Measurements from ENCODE around the gene PBX3. TPM values are rescaled to one million over a fixed set of nuclear protein-coding genes. Genes with fewer than 3 reads are reported as not detected.
"Not testable (repeated sequence)": the region's sequence is repeated elsewhere in the genome, so short reads cannot be mapped to it uniquely, and the experiment has no call there.

PBX3 gene
- total and polyA plus RNA-seq, 2 experiments from 2014 or later: 133 to 134 TPM

GRCh38 chr9:125774106-125774505 is 26.9 kb downstream of the PBX3 start:
- no peak for DNase-seq (ENCODE audit: low read depth in 1 of 2, low spot score in 1 of 2)
- Histone ChIP-seq H3K27me3 (no peaks in the 10 kb centered on the region), H3K4me1 (ENCODE audit: low read depth) (no peaks in the 10 kb centered on the region), H3K9me3 (ENCODE audit: low read depth) (no peaks in the 10 kb centered on the region), H3K36me3 (no peaks in the 10 kb centered on the region), H3K27ac (peak overlapping the region; percentile 59), H3K4me3 (no peak overlapping the region)
- TF ChIP-seq CTCF (IDR thresholded peaks at IDR 0.05; ENCODE audit: low read depth, low read length): no peak

GRCh38 chr9:125776789-125777188 is 29.6 kb downstream of the PBX3 start:
- not testable (repeated sequence) for H3K9me3 ChIP-seq (ENCODE audit: low read depth); H3K4me3 ChIP-seq

GRCh38 chr9:125778538-125779219 is 31.5 kb downstream of the PBX3 start:
- DNase-seq (ENCODE audit: low read depth in 1 of 2, low spot score in 1 of 2); H3K9me3 ChIP-seq (ENCODE audit: low read depth); H3K4me1 ChIP-seq (ENCODE audit: low read depth); H3K36me3 ChIP-seq; H3K4me3 ChIP-seq; H3K27ac ChIP-seq; H3K27me3 ChIP-seq: not testable (repeated sequence)

More at GRCh38 chr9:125776789-125777188, 29.6 kb downstream of the PBX3 start:
- not testable (repeated sequence) for H3K27ac ChIP-seq; H3K36me3 ChIP-seq; DNase-seq (ENCODE audit: low read depth in 1 of 2, low spot score in 1 of 2); H3K4me1 ChIP-seq (ENCODE audit: low read depth); H3K27me3 ChIP-seq

DNA sequence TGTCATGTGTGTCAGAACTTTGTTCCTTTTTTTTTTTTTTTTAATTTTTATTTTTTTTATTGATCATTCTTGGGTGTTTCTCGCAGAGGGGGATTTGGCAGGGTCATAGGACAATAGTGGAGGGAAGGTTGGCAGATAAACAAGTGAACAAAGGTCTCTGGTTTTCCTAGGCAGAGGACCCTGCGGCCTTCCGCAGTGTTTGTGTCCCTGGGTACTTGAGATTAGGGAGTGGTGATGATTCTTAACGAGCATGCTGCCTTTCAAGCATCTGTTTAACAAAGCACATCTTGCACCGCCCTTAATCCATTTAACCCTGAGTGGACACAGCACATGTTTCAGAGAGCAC is 32.0 kb downstream of the PBX3 start:
- not testable (repeated sequence) for H3K36me3 ChIP-seq; H3K4me1 ChIP-seq (ENCODE audit: low read depth); H3K27ac ChIP-seq; H3K27me3 ChIP-seq; DNase-seq (ENCODE audit: low read depth in 1 of 2, low spot score in 1 of 2); H3K4me3 ChIP-seq; H3K9me3 ChIP-seq (ENCODE audit: low read depth)

DNA sequence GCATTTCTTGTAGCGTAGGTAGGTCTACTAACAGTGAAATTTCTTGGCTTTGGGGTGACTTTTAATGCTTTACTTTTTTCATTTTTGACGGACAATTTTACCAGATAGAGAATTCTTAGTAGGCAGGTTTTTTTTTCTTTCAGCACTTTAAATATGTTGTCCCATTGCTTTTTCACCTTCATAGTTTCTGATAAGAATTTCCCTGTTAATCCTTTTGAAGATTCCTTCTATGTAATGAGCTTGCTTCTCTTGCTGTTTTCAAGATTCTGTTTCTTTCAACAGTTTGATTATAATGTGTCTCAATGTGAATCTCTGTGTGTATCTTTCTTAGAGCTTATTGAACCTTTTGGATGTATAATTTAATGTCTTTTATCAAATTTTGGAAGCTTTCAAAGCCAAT is 35.5 kb downstream of the PBX3 start:
- no peak overlapping the region for H3K4me3 ChIP-seq
- no peaks in the 10 kb centered on the region for H3K36me3 ChIP-seq
- no peak overlapping the region for H3K27ac ChIP-seq
- H3K9me3 ChIP-seq (ENCODE audit: low read depth): no peaks in the 10 kb centered on the region
- no peak for DNase-seq (ENCODE audit: low read depth in 1 of 2, low spot score in 1 of 2)
- no peak for TF ChIP-seq CTCF (IDR thresholded peaks at IDR 0.05; ENCODE audit: low read depth, low read length)
- no peaks in the 10 kb centered on the region for H3K27me3 ChIP-seq
- peaks cover 8% of the 10 kb centered on the region for H3K4me1 ChIP-seq (ENCODE audit: low read depth)

DNA sequence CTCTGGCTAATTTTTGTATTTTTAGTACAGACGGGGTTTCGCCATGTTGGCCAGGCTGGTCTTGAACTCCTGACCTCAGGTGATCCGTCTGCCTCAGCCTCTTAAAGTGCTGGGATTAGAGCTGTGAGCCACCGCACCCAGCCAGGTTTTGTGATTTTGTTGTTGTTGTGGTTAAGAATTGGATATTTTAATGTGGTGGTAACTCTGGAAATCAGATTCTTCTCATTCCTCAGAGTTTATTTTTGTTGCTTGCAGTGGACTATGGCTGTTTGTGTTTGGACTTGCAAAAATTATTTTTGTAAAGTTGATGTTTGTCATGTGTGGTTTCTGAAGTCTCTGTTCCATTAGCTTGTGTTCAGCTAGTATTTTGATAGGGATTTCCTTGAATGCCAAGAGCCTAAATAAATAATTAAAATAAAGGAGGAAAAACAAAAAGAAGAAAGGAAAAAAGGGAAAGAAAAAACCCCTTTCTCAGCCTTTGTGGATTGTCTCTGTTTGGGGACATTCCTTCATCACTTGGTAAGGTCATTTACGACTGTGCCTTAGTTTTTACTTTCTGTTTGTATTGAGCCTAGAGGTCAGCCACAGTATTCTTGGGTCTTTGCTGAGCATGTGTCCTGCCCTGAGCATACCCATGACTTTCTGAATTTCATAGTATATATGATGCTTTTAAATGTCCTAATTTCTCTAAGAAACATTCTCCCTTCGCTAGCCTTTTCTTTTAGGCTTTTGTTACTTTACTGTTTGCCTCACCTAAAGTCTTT is 37.3 kb downstream of the PBX3 start:
- no peaks in the 10 kb centered on the region for H3K27me3 ChIP-seq
- DNase-seq (ENCODE audit: low read depth in 1 of 2, low spot score in 1 of 2): no peak
- H3K4me1 ChIP-seq (ENCODE audit: low read depth): peaks cover 16% of the 10 kb centered on the region
- H3K4me3 ChIP-seq: no peak overlapping the region
- no peak for TF ChIP-seq CTCF (IDR thresholded peaks at IDR 0.05; ENCODE audit: low read depth, low read length)
- peak overlapping the region; percentile 60 for H3K27ac ChIP-seq
- H3K9me3 ChIP-seq (ENCODE audit: low read depth): no peaks in the 10 kb centered on the region
- H3K36me3 ChIP-seq: no peaks in the 10 kb centered on the region

DNA sequence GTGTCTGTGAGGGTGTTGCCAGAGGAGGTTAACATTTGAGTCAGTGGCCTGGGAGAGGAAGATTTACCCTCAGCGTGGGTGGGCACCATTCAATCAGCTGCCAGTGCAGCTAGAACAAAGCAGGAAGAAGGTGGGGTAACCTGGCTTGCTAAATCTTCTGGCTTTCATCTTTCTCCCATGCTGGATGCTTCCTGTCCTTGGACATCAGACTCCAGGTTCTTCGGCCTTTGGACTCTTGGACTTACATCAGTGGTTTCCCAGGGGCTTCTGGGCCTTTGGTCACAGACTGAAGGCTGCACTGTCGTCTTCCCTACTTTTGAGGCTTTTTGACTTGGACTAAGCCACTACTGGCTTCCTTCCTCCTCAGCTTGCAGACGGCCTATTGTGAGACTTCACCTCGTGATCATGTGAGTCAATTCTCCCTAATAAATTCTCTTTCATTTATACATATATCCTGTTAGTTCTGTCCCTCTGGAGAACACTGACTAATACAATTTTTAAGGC is 38.1 kb downstream of the PBX3 start:
- peaks cover 17% of the 10 kb centered on the region for H3K4me1 ChIP-seq (ENCODE audit: low read depth)
- H3K27me3 ChIP-seq: no peaks in the 10 kb centered on the region
- TF ChIP-seq CTCF (IDR thresholded peaks at IDR 0.05; ENCODE audit: low read depth, low read length): no peak
- no peak for DNase-seq (ENCODE audit: low read depth in 1 of 2, low spot score in 1 of 2)
- H3K36me3 ChIP-seq: no peaks in the 10 kb centered on the region
- no peak overlapping the region for H3K4me3 ChIP-seq
- peak overlapping the region; percentile 60 for H3K27ac ChIP-seq
- no peaks in the 10 kb centered on the region for H3K9me3 ChIP-seq (ENCODE audit: low read depth)
